SU-DHL-6 (cell line): ENCODE measurements around the gene NKX6-2.

ENCODE experiments used
- H2AFZ ChIP-seq: fragments of 200-600 bp; sonication (generic); 2 replicates; pipeline ENCODE4 v1.6.1; 2014; ENCODE audit warnings: low read depth, mild to moderate bottlenecking, moderate library complexity, mixed read lengths, antibody characterized with exemption, low read length; ENCODE audit not compliant: severe bottlenecking
- H3F3A ChIP-seq: fragments of 200-600 bp; shearing (Covaris generic); 2 replicates; pipeline ENCODE4 v1.6.0; 2016; ENCODE audit warnings: antibody characterized with exemption, mild to moderate bottlenecking; ENCODE audit not compliant: insufficient read depth
- H3K27ac ChIP-seq: fragments of 200-600 bp; sonication (generic); 2 replicates; pipeline ENCODE4 v1.5.1; 2016; ENCODE audit warnings: low read depth, mild to moderate bottlenecking, low read length, moderate library complexity, mixed read lengths
- H3K27me3 ChIP-seq: fragments of 200-600 bp; sonication (generic), shearing (Covaris generic); 2 replicates; pipeline ENCODE4 v1.6.0; 2014; ENCODE audit warnings: mild to moderate bottlenecking, low read length
- H3K36me3 ChIP-seq: fragments of 200-600 bp; sonication (generic); 2 replicates; pipeline ENCODE4 v1.6.1; 2014; ENCODE audit warnings: mild to moderate bottlenecking, low read length, mixed read lengths
- H3K4me2 ChIP-seq: fragments of 300-600, 200-600 bp; shearing (Covaris generic), sonication (generic); 2 replicates; pipeline ENCODE4 v1.6.0; 2014; ENCODE audit warnings: low read length, low read depth, mild to moderate bottlenecking; ENCODE audit not compliant: poor library complexity, severe bottlenecking
- H3K4me3 ChIP-seq: fragments of 200-600 bp; sonication (generic); 2 replicates; pipeline ENCODE4 v1.5.1; 2014; ENCODE audit warnings: antibody characterized with exemption, low read length, mild to moderate bottlenecking, mixed read lengths; ENCODE audit not compliant: insufficient read depth, poor library complexity, severe bottlenecking
- H3K79me2 ChIP-seq: fragments of 200-600 bp; sonication (generic); 2 replicates; pipeline ENCODE4 v1.6.1; 2014; ENCODE audit warnings: mild to moderate bottlenecking, low read length, moderate library complexity; ENCODE audit not compliant: insufficient read depth
- H3K9ac ChIP-seq: fragments of 200-600 bp; sonication (generic); 2 replicates; pipeline ENCODE4 v1.7.0; 2014; ENCODE audit warnings: mild to moderate bottlenecking, low read length
- H3K9me2 ChIP-seq: fragments of 200-600 bp; sonication (generic); replicated peaks from 2 replicates; pipeline ENCODE4 v1.6.1; 2014; ENCODE audit warnings: low read length; ENCODE audit not compliant: insufficient read depth
- H3K9me3 ChIP-seq: fragments of 200-600 bp; sonication (generic); 2 replicates; pipeline ENCODE4 v1.6.1; 2014; ENCODE audit warnings: low read length, mixed read lengths; ENCODE audit not compliant: insufficient read depth
- H4K20me1 ChIP-seq: fragments of 200-600 bp; sonication (generic); 2 replicates; pipeline ENCODE4 v1.6.1; 2014; ENCODE audit warnings: low read depth, mild to moderate bottlenecking, antibody characterized with exemption, low read length, moderate library complexity, mixed read lengths
- CTCF ChIP-seq: fragments of 200-600 bp; sonication (generic); IDR thresholded peaks from one replicate; pipeline ENCODE4 v1.5.1; 2017; ENCODE audit warnings: antibody characterized with exemption, mild to moderate bottlenecking, low read length, moderate library complexity; ENCODE audit not compliant: insufficient read depth, poor library complexity, severe bottlenecking
- EZH2phosphoT487 ChIP-seq: fragments of 200-600 bp; sonication (generic), shearing (Covaris generic); conservative IDR thresholded peaks from 2 replicates; pipeline ENCODE4 v1.6.1; 2018; ENCODE audit warnings: mild to moderate bottlenecking, antibody characterized with exemption, low read length, moderate library complexity, mixed read lengths

The NKX6-2 gene

GRCh38 chr10:132816718-132817117, 30.8 kb upstream of the NKX6-2 start:
- H3F3A ChIP-seq, result no peaks in the 10 kb centered on the region
- no peaks in the 10 kb centered on the region for H3K79me2 ChIP-seq
- no peak for TF ChIP-seq CTCF
- no peak for TF ChIP-seq EZH2phosphoT487
- no peaks in the 10 kb centered on the region for H3K27me3 ChIP-seq
- H3K27ac ChIP-seq, result no peak overlapping the region
- H3K9me3 ChIP-seq, result no peaks in the 10 kb centered on the region
- H3K4me3 ChIP-seq, result no peak overlapping the region
- H2AFZ ChIP-seq, result no peak overlapping the region
- H3K4me2 ChIP-seq, result no peak overlapping the region
- no peak overlapping the region for H3K9ac ChIP-seq
- H3K36me3 ChIP-seq, result no peaks in the 10 kb centered on the region
- H4K20me1 ChIP-seq, result no peaks in the 10 kb centered on the region
- no peaks in the 10 kb centered on the region for H3K9me2 ChIP-seq

GRCh38 chr10:132815168-132815857, 29.4 kb upstream of the NKX6-2 start:
- no peaks in the 10 kb centered on the region for H3K9me3 ChIP-seq
- no peaks in the 10 kb centered on the region for H4K20me1 ChIP-seq
- no peaks in the 10 kb centered on the region for H3K9me2 ChIP-seq
- no peaks in the 10 kb centered on the region for H3K79me2 ChIP-seq
- H3K9ac ChIP-seq, result no peak overlapping the region
- no peak overlapping the region for H3K4me2 ChIP-seq
- H3K27me3 ChIP-seq, result no peaks in the 10 kb centered on the region
- no peaks in the 10 kb centered on the region for H3K36me3 ChIP-seq
- no peak overlapping the region for H3K27ac ChIP-seq
- TF ChIP-seq EZH2phosphoT487 (no peak), CTCF (no peak)
- no peak overlapping the region for H2AFZ ChIP-seq
- H3F3A ChIP-seq, result no peaks in the 10 kb centered on the region
- H3K4me3 ChIP-seq, result no peak overlapping the region

GRCh38 chr10:132814469-132814856, 28.5 kb upstream of the NKX6-2 start:
- no peak overlapping the region for H3K27ac ChIP-seq
- no peaks in the 10 kb centered on the region for H3F3A ChIP-seq
- no peak overlapping the region for H3K4me3 ChIP-seq
- TF ChIP-seq EZH2phosphoT487 (no peak), CTCF (no peak)
- no peak overlapping the region for H2AFZ ChIP-seq
- no peak overlapping the region for H3K9ac ChIP-seq
- no peaks in the 10 kb centered on the region for H3K9me2 ChIP-seq
- H3K4me2 ChIP-seq, result no peak overlapping the region
- no peaks in the 10 kb centered on the region for H4K20me1 ChIP-seq
- no peaks in the 10 kb centered on the region for H3K79me2 ChIP-seq
- no peaks in the 10 kb centered on the region for H3K27me3 ChIP-seq
- H3K9me3 ChIP-seq, result no peaks in the 10 kb centered on the region
- H3K36me3 ChIP-seq, result no peaks in the 10 kb centered on the region
